ENCODE measurements around the gene PTCD1. TPM values are rescaled to one million over a fixed set of nuclear protein-coding genes. Genes with fewer than 3 reads are reported as not detected.

PTCD1 gene
- total and polyA plus RNA-seq, 2 experiments from 2014 or later: 12.2 to 13.4 TPM

DNA sequence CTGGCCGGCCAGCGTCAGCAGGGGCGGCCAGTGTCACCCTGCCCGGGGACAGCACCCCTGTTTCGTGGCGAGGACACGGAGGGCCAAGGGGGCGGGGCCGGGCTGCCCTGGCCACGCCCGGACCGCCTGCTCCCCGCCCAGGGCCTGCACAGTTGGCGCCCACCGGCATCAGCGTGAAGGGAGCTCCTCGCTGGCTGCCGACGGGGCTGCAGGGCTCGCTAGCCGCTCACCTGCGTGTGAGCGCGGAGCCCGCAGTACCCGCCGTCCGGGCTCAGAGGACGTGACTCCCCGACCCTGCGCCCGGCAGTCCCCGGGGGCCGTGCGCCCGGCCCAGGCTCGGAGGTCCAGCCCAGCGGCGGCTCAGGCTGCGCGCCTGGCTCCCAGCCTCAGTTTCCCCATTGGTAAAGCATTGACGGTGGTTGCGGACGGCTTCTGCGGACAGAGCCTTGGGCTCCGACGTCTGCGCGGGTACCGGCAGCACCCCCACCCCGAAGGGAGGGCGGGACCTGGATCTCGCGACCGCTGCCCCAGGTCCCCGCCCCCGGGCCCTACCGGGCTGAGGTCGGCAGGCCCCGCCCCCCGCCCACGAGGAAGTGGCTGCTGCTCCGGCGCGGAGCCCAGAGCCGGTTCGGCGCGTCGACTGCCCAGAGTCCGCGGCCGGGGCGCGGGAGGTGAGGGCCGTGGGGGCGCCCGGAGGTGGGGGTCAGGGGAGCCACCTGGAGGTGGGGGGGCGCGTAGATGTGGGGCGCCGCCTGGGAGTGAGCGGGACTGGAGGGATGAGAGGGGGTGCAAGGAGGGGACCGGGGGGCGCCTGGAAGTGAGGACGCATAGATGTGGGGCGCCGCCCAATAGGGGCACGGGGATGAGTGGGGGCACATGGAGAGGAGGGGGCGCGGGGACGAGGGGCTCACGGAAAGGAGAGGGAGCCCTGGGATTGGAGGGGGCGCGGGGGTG, 64.2 kb downstream of the PTCD1 start, which contains the start of gene ARPC1B:
TSS of gene ARPC1B (plus strand) at position 620 of the 954 bp plus-strand sequence. CDS start 10,985 bp downstream, outside the sequence.
- H3K27ac Mint-ChIP-seq: no peak within 1 kb of the TSS; the same call in 1 of the 2 replicates
- 0 out of 2 replicates have a peak, but pooled peaks cover 1% of the 10 kb centered on the region for H3K4me1 ChIP-seq (ENCODE audit: insufficient read depth)

More for the DNA sequence above, 64.2 kb downstream of the PTCD1 start, which contains the start of gene ARPC1B:
- H3K4me2 ChIP-seq: peak within 1 kb of the TSS; percentile 87
- ATAC-seq (peak; percentile 76), DNase-seq (ENCODE audit: low spot score) (peak; percentile 87)
- no peaks in the 10 kb centered on the region for H3K36me3 ChIP-seq (ENCODE audit: insufficient read depth)
- H3K4me3 Mint-ChIP-seq: peak within 1 kb of the TSS; percentile 77
- H4K20me1 ChIP-seq (replicated peaks; ENCODE audit: insufficient read depth): peaks cover 21% of the 10 kb centered on the region
- no peak for TF ChIP-seq ZNF331 (CRISPR knock-in tag; IDR thresholded peaks at IDR 0.05; ENCODE audit: low read depth)
- TF ChIP-seq, protein P1, sequence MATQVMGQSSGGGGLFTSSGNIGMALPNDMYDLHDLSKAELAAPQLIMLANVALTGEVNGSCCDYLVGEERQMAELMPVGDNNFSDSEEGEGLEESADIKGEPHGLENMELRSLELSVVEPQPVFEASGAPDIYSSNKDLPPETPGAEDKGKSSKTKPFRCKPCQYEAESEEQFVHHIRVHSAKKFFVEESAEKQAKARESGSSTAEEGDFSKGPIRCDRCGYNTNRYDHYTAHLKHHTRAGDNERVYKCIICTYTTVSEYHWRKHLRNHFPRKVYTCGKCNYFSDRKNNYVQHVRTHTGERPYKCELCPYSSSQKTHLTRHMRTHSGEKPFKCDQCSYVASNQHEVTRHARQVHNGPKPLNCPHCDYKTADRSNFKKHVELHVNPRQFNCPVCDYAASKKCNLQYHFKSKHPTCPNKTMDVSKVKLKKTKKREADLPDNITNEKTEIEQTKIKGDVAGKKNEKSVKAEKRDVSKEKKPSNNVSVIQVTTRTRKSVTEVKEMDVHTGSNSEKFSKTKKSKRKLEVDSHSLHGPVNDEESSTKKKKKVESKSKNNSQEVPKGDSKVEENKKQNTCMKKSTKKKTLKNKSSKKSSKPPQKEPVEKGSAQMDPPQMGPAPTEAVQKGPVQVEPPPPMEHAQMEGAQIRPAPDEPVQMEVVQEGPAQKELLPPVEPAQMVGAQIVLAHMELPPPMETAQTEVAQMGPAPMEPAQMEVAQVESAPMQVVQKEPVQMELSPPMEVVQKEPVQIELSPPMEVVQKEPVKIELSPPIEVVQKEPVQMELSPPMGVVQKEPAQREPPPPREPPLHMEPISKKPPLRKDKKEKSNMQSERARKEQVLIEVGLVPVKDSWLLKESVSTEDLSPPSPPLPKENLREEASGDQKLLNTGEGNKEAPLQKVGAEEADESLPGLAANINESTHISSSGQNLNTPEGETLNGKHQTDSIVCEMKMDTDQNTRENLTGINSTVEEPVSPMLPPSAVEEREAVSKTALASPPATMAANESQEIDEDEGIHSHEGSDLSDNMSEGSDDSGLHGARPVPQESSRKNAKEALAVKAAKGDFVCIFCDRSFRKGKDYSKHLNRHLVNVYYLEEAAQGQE (IDR thresholded peaks at IDR 0.05; ENCODE audit: unreplicated experiment): no peak
- TF ChIP-seq NANOG (IDR thresholded peaks at IDR 0.05; ENCODE audit: borderline replicate concordance): no peak
- no peak for TF ChIP-seq ZNF114 (CRISPR knock-in tag; IDR thresholded peaks at IDR 0.05)
- TF ChIP-seq, protein P2, sequence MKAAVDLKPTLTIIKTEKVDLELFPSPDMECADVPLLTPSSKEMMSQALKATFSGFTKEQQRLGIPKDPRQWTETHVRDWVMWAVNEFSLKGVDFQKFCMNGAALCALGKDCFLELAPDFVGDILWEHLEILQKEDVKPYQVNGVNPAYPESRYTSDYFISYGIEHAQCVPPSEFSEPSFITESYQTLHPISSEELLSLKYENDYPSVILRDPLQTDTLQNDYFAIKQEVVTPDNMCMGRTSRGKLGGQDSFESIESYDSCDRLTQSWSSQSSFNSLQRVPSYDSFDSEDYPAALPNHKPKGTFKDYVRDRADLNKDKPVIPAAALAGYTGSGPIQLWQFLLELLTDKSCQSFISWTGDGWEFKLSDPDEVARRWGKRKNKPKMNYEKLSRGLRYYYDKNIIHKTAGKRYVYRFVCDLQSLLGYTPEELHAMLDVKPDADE (IDR thresholded peaks at IDR 0.05): no peak; the same call in 1 of the 2 replicates
- peak; percentile 92 for TF ChIP-seq POLR2AphosphoS5 (IDR thresholded peaks at IDR 0.05; ENCODE audit: low read depth)
- TF ChIP-seq, protein P3, sequence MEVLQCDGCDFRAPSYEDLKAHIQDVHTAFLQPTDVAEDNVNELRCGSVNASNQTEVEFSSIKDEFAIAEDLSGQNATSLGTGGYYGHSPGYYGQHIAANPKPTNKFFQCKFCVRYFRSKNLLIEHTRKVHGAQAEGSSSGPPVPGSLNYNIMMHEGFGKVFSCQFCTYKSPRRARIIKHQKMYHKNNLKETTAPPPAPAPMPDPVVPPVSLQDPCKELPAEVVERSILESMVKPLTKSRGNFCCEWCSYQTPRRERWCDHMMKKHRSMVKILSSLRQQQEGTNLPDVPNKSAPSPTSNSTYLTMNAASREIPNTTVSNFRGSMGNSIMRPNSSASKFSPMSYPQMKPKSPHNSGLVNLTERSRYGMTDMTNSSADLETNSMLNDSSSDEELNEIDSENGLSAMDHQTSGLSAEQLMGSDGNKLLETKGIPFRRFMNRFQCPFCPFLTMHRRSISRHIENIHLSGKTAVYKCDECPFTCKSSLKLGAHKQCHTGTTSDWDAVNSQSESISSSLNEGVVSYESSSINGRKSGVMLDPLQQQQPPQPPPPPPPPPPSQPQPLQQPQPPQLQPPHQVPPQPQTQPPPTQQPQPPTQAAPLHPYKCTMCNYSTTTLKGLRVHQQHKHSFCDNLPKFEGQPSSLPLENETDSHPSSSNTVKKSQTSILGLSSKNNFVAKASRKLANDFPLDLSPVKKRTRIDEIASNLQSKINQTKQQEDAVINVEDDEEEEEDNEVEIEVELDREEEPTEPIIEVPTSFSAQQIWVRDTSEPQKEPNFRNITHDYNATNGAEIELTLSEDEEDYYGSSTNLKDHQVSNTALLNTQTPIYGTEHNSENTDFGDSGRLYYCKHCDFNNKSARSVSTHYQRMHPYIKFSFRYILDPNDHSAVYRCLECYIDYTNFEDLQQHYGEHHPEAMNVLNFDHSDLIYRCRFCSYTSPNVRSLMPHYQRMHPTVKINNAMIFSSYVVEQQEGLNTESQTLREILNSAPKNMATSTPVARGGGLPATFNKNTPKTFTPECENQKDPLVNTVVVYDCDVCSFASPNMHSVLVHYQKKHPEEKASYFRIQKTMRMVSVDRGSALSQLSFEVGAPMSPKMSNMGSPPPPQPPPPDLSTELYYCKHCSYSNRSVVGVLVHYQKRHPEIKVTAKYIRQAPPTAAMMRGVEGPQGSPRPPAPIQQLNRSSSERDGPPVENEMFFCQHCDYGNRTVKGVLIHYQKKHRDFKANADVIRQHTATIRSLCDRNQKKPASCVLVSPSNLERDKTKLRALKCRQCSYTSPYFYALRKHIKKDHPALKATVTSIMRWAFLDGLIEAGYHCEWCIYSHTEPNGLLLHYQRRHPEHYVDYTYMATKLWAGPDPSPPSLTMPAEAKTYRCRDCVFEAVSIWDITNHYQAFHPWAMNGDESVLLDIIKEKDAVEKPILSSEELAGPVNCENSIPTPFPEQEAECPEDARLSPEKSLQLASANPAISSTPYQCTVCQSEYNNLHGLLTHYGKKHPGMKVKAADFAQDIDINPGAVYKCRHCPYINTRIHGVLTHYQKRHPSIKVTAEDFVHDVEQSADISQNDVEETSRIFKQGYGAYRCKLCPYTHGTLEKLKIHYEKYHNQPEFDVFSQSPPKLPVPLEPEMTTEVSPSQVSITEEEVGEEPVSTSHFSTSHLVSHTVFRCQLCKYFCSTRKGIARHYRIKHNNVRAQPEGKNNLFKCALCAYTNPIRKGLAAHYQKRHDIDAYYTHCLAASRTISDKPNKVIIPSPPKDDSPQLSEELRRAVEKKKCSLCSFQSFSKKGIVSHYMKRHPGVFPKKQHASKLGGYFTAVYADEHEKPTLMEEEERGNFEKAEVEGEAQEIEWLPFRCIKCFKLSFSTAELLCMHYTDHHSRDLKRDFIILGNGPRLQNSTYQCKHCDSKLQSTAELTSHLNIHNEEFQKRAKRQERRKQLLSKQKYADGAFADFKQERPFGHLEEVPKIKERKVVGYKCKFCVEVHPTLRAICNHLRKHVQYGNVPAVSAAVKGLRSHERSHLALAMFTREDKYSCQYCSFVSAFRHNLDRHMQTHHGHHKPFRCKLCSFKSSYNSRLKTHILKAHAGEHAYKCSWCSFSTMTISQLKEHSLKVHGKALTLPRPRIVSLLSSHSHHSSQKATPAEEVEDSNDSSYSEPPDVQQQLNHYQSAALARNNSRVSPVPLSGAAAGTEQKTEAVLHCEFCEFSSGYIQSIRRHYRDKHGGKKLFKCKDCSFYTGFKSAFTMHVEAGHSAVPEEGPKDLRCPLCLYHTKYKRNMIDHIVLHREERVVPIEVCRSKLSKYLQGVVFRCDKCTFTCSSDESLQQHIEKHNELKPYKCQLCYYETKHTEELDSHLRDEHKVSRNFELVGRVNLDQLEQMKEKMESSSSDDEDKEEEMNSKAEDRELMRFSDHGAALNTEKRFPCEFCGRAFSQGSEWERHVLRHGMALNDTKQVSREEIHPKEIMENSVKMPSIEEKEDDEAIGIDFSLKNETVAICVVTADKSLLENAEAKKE (CRISPR knock-in tag; IDR thresholded peaks at IDR 0.05): no peak
- no peaks in the 10 kb centered on the region for H3K27me3 ChIP-seq (ENCODE audit: insufficient read depth)
- H3K79me2 ChIP-seq (replicated peaks; ENCODE audit: insufficient read depth): peaks cover 21% of the 10 kb centered on the region
- peaks cover 14% of the 10 kb centered on the region for H3K27me3 Mint-ChIP-seq (ENCODE audit: insufficient read depth, low read depth, poor library complexity)
- no peaks in the 10 kb centered on the region for H3K9me2 ChIP-seq (ENCODE audit: insufficient read depth)
- peak within 1 kb of the TSS; percentile 87 for H2AFZ ChIP-seq
- H3K4me1 Mint-ChIP-seq: peaks cover 7% of the 10 kb centered on the region
- no peaks in the 10 kb centered on the region for H3K9me3 Mint-ChIP-seq
- 0 out of 2 replicates have a peak, but pooled peaks cover 6% of the 10 kb centered on the region for H3F3A ChIP-seq (replicated peaks; ENCODE audit: low read depth)
- peak within 1 kb of the TSS; percentile 90 for H3K4me3 ChIP-seq
- H3K36me3 Mint-ChIP-seq (ENCODE audit: low read depth): peaks cover 12% of the 10 kb centered on the region
- H3K27ac ChIP-seq (ENCODE audit: low read depth): 0 out of 2 replicates have a peak within 1 kb of the TSS, but pooled peaks have one; percentile 50

Measured in GM23338 (cell line).